Right lobe of liver (tissue), 4 donors: ENCODE results near the gene FLNC.

Source experiments
- POLR2A ChIP-seq: fragments of 450-650 bp; IDR thresholded peaks from one replicate; pipeline ENCODE4 v1.6.1; 2017; ENCODE audit warnings: antibody characterized with exemption, mild to moderate bottlenecking
- TF ChIP-seq, protein P1 (sequence below), 4 donors: fragments of 200-600 bp in 3 of 4; fragments of 450-650 bp in 1 of 4; IDR thresholded peaks; one replicate each; pipeline versions ENCODE4 v1.5.1 to v1.8.0; 2016 to 2022; ENCODE audit warnings: antibody characterized with exemption in 4 of 4, mild to moderate bottlenecking in 2 of 4
- donor health status: DM: no; HTN: no; CAD: no.
- donor health status: DM: no; HTN: no; CAD: no.
- donor health status: DM: no; HTN: yes; CAD: no.

DNA sequence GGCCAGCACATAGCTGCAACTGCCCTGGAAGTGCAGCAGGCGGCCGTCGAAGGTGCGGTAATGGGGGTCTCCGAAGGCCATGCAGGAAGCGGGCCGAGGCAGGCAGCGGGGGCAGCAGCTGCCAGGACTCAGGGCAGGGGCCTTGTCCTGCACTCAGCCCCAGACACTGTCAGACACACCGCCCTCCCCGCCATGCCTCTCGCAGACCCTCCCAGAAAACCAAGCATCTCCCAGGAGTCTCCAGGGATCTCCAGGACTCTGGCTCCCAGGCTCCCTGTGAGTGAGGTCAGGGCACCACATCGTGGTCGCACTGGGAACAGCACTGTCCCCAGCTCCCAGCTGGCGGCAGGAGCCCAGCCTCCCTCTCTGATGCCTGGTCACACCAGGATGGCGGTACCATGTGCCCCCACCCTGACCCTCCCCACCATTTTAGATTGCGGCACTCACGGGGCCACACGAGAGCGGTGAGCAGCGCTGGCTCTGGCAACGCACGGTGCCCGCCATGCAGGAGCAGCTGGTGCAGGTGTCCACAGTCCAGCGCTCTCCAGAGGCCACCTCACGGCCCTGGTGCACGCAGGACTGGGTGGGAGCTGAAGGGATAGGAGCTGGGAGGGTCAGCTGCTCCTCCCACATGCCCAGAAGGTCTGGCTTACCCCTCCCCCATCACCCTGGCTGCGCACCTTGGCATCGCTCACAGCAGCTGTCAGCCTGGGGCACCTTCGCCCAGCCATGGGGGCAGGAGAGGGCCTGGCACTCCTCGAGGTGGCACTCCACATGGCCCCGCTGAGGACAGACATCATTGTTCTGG is 49.9 kb downstream of the FLNC start:
- TF ChIP-seq, protein P1, sequence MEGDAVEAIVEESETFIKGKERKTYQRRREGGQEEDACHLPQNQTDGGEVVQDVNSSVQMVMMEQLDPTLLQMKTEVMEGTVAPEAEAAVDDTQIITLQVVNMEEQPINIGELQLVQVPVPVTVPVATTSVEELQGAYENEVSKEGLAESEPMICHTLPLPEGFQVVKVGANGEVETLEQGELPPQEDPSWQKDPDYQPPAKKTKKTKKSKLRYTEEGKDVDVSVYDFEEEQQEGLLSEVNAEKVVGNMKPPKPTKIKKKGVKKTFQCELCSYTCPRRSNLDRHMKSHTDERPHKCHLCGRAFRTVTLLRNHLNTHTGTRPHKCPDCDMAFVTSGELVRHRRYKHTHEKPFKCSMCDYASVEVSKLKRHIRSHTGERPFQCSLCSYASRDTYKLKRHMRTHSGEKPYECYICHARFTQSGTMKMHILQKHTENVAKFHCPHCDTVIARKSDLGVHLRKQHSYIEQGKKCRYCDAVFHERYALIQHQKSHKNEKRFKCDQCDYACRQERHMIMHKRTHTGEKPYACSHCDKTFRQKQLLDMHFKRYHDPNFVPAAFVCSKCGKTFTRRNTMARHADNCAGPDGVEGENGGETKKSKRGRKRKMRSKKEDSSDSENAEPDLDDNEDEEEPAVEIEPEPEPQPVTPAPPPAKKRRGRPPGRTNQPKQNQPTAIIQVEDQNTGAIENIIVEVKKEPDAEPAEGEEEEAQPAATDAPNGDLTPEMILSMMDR (IDR thresholded peaks at IDR 0.05), result peak; percentile 69 to 86 (median 78)
- TF ChIP-seq POLR2A, result no peak
